Upper lobe of left lung (tissue), 4 donors: ENCODE measurements around the gene GPATCH2.

Source experiments
- POLR2A ChIP-seq, 4 donors: fragments of 450-650 bp; IDR thresholded peaks; one replicate each; pipeline ENCODE4 v1.5.1; 2016 to 2017; ENCODE audit warnings: antibody characterized with exemption in 4 of 4, mild to moderate bottlenecking in 2 of 4
- POLR2AphosphoS5 ChIP-seq, 2 donors: sonication (generic); formaldehyde crosslinking; IDR thresholded peaks; one replicate each; pipeline ENCODE4 v1.5.1; 2017; ENCODE audit warnings: antibody characterized with exemption in 2 of 2
- TF ChIP-seq, protein P1 (sequence below), 6 experiments: fragments of 450-650 bp in 4 of 6; fragments of 200-600 bp in 2 of 6; sonication (generic) in 2 of 6; IDR thresholded peaks; one replicate each; pipeline ENCODE4 v1.5.1; 2016 to 2019; ENCODE audit warnings: antibody characterized with exemption in 6 of 6

DNA sequence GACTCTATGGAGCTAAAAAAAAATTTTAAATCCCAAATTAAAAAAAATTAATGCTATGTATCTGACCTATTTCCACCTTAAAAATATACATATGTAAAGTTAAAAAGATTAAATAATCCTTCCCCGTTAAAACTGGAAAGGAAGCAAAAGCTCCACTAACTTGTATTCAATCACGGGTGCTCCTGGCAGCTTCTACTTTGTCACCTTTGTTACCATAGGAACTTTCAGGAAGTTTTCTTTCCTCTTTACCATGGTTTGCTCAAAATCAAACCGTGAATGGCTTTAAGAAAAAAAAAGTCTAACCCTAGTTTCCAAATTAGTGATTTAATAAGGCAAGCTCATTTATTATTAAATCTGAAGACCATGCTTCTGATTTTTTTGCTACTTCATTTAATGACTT, 3.5 kb downstream of the GPATCH2 start:
- no peak for TF ChIP-seq POLR2AphosphoS5 (IDR thresholded peaks at IDR 0.05)
- TF ChIP-seq POLR2A (IDR thresholded peaks at IDR 0.05) = no peak
- TF ChIP-seq, protein P1, sequence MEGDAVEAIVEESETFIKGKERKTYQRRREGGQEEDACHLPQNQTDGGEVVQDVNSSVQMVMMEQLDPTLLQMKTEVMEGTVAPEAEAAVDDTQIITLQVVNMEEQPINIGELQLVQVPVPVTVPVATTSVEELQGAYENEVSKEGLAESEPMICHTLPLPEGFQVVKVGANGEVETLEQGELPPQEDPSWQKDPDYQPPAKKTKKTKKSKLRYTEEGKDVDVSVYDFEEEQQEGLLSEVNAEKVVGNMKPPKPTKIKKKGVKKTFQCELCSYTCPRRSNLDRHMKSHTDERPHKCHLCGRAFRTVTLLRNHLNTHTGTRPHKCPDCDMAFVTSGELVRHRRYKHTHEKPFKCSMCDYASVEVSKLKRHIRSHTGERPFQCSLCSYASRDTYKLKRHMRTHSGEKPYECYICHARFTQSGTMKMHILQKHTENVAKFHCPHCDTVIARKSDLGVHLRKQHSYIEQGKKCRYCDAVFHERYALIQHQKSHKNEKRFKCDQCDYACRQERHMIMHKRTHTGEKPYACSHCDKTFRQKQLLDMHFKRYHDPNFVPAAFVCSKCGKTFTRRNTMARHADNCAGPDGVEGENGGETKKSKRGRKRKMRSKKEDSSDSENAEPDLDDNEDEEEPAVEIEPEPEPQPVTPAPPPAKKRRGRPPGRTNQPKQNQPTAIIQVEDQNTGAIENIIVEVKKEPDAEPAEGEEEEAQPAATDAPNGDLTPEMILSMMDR (IDR thresholded peaks at IDR 0.05) = no peak
